Adrenal gland (tissue), 5 donors: ENCODE results near the gene GRM5.

Experiments
- POLR2A ChIP-seq, 2 donors: fragments of 450-650 bp; IDR thresholded peaks; one replicate each; pipeline ENCODE4 v1.6.1; 2017; ENCODE audit warnings: antibody characterized with exemption in 2 of 2, mild to moderate bottlenecking in 2 of 2, moderate library complexity in 1 of 2
- TF ChIP-seq, protein P1 (sequence below), 6 experiments: fragments of 450-650 bp in 4 of 6; fragments of 200-600 bp in 2 of 6; sonication (generic) in 1 of 6; IDR thresholded peaks; 1 replicate in 5 of 6; 2 replicates in 1 of 6; pipeline versions ENCODE4 v1.5.1 to v1.8.0; 2016 to 2021; ENCODE audit warnings: antibody characterized with exemption in 6 of 6, mild to moderate bottlenecking in 2 of 6, moderate library complexity in 1 of 6
- donor health status: DM: no; HTN: no; CAD: no.

GRCh38 chr11:88491674-88492073 is 574.1 kb downstream of the GRM5 start:
- no peak for TF ChIP-seq POLR2A (IDR thresholded peaks at IDR 0.05)
- TF ChIP-seq, protein P1, sequence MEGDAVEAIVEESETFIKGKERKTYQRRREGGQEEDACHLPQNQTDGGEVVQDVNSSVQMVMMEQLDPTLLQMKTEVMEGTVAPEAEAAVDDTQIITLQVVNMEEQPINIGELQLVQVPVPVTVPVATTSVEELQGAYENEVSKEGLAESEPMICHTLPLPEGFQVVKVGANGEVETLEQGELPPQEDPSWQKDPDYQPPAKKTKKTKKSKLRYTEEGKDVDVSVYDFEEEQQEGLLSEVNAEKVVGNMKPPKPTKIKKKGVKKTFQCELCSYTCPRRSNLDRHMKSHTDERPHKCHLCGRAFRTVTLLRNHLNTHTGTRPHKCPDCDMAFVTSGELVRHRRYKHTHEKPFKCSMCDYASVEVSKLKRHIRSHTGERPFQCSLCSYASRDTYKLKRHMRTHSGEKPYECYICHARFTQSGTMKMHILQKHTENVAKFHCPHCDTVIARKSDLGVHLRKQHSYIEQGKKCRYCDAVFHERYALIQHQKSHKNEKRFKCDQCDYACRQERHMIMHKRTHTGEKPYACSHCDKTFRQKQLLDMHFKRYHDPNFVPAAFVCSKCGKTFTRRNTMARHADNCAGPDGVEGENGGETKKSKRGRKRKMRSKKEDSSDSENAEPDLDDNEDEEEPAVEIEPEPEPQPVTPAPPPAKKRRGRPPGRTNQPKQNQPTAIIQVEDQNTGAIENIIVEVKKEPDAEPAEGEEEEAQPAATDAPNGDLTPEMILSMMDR (IDR thresholded peaks at IDR 0.05): no peak
